ENCODE data around the gene ANO6.

ANO6 gene

GRCh38 chr12:45458854-45459807, 243.2 kb downstream of the ANO6 start:
- no peak for TF ChIP-seq CTCF (IDR thresholded peaks at IDR 0.05; ENCODE audit: low read depth, low read length)
- no peak for DNase-seq (ENCODE audit: extremely low read depth, low read depth)

GRCh38 chr12:45462506-45462905, 246.6 kb downstream of the ANO6 start:
- no peak for DNase-seq (ENCODE audit: extremely low read depth, low read depth)

GRCh38 chr12:45464699-45465098, 248.8 kb downstream of the ANO6 start:
- no peak for DNase-seq (ENCODE audit: extremely low read depth, low read depth)
- TF ChIP-seq CTCF (IDR thresholded peaks at IDR 0.05; ENCODE audit: low read depth, low read length): no peak; the same call in 1 of the 2 replicates

More at GRCh38 chr12:45462506-45462905, 246.6 kb downstream of the ANO6 start:
- TF ChIP-seq CTCF (IDR thresholded peaks at IDR 0.05; ENCODE audit: low read depth, low read length): no peak

GRCh38 chr12:45468751-45469615, 253.1 kb downstream of the ANO6 start:
- no peak for TF ChIP-seq CTCF (IDR thresholded peaks at IDR 0.05; ENCODE audit: low read depth, low read length)
- no peak for DNase-seq (ENCODE audit: extremely low read depth, low read depth)

- DNase-seq (ENCODE audit: extremely low read depth, low read depth): no peak
- no peak for TF ChIP-seq CTCF (IDR thresholded peaks at IDR 0.05; ENCODE audit: low read depth, low read length)
Observed at GRCh38 chr12:45469902-45470301, 254.0 kb downstream of the ANO6 start.

GRCh38 chr12:45473636-45474035, 257.7 kb downstream of the ANO6 start:
- DNase-seq (ENCODE audit: extremely low read depth, low read depth): no peak
- TF ChIP-seq CTCF (IDR thresholded peaks at IDR 0.05; ENCODE audit: low read depth, low read length): no peak

Measured in AG09319 (cell line).